Astrocyte (in vitro differentiated cells and primary cell): Measurements from ENCODE around the gene CZIB. TPM values are rescaled to one million over a fixed set of nuclear protein-coding genes. Genes with fewer than 3 reads are reported as not detected.

Experiments used
- DNase-seq: peaks from one replicate; pipeline ENCODE4 v3.0.0-alpha.2; 2010; ENCODE audit warnings: low read depth
- FAIRE-seq: peaks from 2 replicates; lab custom pipeline; 2011; peaks lifted over from hg19 to GRCh38; lab: Jason Lieb, UNC
- H2AFZ ChIP-seq: 2 replicates; pipeline ENCODE4 v1.6.0; 2012; ENCODE audit warnings: low read depth, low read length, inconsistent platforms
- H3K27ac ChIP-seq: 2 replicates; pipeline ENCODE4 v1.5.1; 2011; ENCODE audit warnings: low read depth, low read length, inconsistent platforms
- H3K27me3 ChIP-seq: 2 replicates; pipeline ENCODE4 v1.6.0; 2011; ENCODE audit warnings: low read length, inconsistent platforms; ENCODE audit not compliant: insufficient read depth
- H3K36me3 ChIP-seq: 2 replicates; pipeline ENCODE4 v1.5.1; 2011; ENCODE audit warnings: low read length, inconsistent platforms; ENCODE audit not compliant: insufficient read depth
- H3K4me1 ChIP-seq: 2 replicates; pipeline ENCODE4 v1.5.1; 2011; ENCODE audit warnings: low read length, inconsistent platforms; ENCODE audit not compliant: insufficient read depth
- H3K4me2 ChIP-seq: 2 replicates; pipeline ENCODE4 v1.6.0; 2012; ENCODE audit warnings: low read length, inconsistent platforms
- H3K4me3 ChIP-seq: 2 replicates; pipeline ENCODE4 v1.5.1; 2011; ENCODE audit warnings: low read depth, mild to moderate bottlenecking, low read length, inconsistent platforms; ENCODE audit not compliant: insufficient read depth
- H3K79me2 ChIP-seq: 2 replicates; pipeline ENCODE4 v1.6.0; 2012; ENCODE audit warnings: mild to moderate bottlenecking, low read length, inconsistent platforms; ENCODE audit not compliant: insufficient read depth
- H3K9ac ChIP-seq: 2 replicates; pipeline ENCODE4 v1.6.0; 2012; ENCODE audit warnings: mild to moderate bottlenecking, low read length, inconsistent platforms
- H3K9me3 ChIP-seq: 2 replicates; pipeline ENCODE4 v1.5.1; 2012; ENCODE audit warnings: low read depth, mild to moderate bottlenecking, low read length, inconsistent platforms; ENCODE audit not compliant: insufficient read depth
- H4K20me1 ChIP-seq: 2 replicates; pipeline ENCODE4 v1.6.0; 2012; ENCODE audit warnings: low read length, inconsistent platforms; ENCODE audit not compliant: insufficient read depth
- H3K27ac Mint-ChIP-seq: one replicate; pipeline ENCODE4 v1.8.0; 2021; ENCODE audit warnings: mild to moderate bottlenecking, mixed read lengths; ENCODE audit not compliant: unreplicated experiment
- H3K27me3 Mint-ChIP-seq: one replicate; pipeline ENCODE4 v1.8.0; 2021; ENCODE audit warnings: low read depth, mixed read lengths; ENCODE audit not compliant: unreplicated experiment
- H3K36me3 Mint-ChIP-seq: one replicate; pipeline ENCODE4 v1.8.0; 2021; ENCODE audit warnings: low read depth, mixed read lengths; ENCODE audit not compliant: unreplicated experiment
- H3K4me1 Mint-ChIP-seq: one replicate; pipeline ENCODE4 v1.8.0; 2021; ENCODE audit warnings: low read depth, mixed read lengths; ENCODE audit not compliant: unreplicated experiment
- H3K4me3 Mint-ChIP-seq: one replicate; pipeline ENCODE4 v1.8.0; 2021; ENCODE audit warnings: mild to moderate bottlenecking, moderate library complexity, mixed read lengths; ENCODE audit not compliant: unreplicated experiment
- H3K9me3 Mint-ChIP-seq: one replicate; pipeline ENCODE4 v1.8.0; 2021; ENCODE audit warnings: mild to moderate bottlenecking, mixed read lengths; ENCODE audit not compliant: unreplicated experiment
- EZH2 ChIP-seq: IDR thresholded peaks from 2 replicates; pipeline ENCODE4 v1.6.1; 2012; ENCODE audit warnings: mild to moderate bottlenecking, low read length, inconsistent platforms; ENCODE audit not compliant: insufficient read depth
- total RNA-seq: library from RNA; stranded (reverse); gene quantifications from 2 replicates; pipeline ENCODE4 v1.2.1, GENCODE V29; 2021
- TF ChIP-seq, protein P1 (sequence below): IDR thresholded peaks from 2 replicates; pipeline ENCODE4 v1.5.1; 2011; ENCODE audit warnings: low read depth, mild to moderate bottlenecking, inconsistent platforms, low read length, moderate library complexity; ENCODE audit not compliant: insufficient read depth

The CZIB gene
- total RNA-seq, 1 donor from 2014 or later, result 34.5 TPM

DNA sequence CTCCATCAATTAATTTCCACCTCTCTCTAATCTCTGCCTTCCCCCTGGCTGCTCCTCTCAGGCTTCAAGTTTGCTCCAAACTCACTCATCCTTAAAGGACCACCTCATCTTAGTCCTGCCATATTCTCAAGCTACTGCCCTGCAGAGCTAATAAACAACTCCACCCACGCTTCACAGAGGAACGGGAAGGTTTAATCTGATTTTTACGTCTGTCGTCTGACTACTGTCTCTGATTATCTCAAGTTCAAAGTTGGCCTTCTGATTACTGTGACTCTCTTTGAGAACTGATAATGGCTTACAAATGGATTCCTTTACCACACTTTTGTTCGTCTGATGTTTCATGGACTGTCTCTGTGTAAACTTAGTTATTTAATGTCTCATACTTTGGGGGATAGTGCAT is 31.4 kb downstream of the CZIB start:
- Histone ChIP-seq H3K27ac (no peak overlapping the region), H2AFZ (no peak overlapping the region), H3K4me3 (no peak overlapping the region), H3K27me3 (no peaks in the 10 kb centered on the region), H4K20me1 (no peaks in the 10 kb centered on the region), H3K4me2 (no peak overlapping the region), H3K4me1 (peaks cover 4% of the 10 kb centered on the region), H3K36me3 (no peaks in the 10 kb centered on the region), H3K79me2 (no peaks in the 10 kb centered on the region), H3K9ac (no peak overlapping the region), H3K9me3 (no peaks in the 10 kb centered on the region)
- peaks cover 5% of the 10 kb centered on the region for H3K27me3 Mint-ChIP-seq
- H3K9me3 Mint-ChIP-seq, result no peaks in the 10 kb centered on the region
- H3K4me3 Mint-ChIP-seq, result no peak overlapping the region
- H3K27ac Mint-ChIP-seq, result no peak overlapping the region
- TF ChIP-seq, protein P1, sequence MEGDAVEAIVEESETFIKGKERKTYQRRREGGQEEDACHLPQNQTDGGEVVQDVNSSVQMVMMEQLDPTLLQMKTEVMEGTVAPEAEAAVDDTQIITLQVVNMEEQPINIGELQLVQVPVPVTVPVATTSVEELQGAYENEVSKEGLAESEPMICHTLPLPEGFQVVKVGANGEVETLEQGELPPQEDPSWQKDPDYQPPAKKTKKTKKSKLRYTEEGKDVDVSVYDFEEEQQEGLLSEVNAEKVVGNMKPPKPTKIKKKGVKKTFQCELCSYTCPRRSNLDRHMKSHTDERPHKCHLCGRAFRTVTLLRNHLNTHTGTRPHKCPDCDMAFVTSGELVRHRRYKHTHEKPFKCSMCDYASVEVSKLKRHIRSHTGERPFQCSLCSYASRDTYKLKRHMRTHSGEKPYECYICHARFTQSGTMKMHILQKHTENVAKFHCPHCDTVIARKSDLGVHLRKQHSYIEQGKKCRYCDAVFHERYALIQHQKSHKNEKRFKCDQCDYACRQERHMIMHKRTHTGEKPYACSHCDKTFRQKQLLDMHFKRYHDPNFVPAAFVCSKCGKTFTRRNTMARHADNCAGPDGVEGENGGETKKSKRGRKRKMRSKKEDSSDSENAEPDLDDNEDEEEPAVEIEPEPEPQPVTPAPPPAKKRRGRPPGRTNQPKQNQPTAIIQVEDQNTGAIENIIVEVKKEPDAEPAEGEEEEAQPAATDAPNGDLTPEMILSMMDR, result no peak
- no peak for TF ChIP-seq EZH2
- peaks cover 2% of the 10 kb centered on the region for H3K4me1 Mint-ChIP-seq
- no peak for FAIRE-seq
- no peak for DNase-seq
- no peaks in the 10 kb centered on the region for H3K36me3 Mint-ChIP-seq

DNA sequence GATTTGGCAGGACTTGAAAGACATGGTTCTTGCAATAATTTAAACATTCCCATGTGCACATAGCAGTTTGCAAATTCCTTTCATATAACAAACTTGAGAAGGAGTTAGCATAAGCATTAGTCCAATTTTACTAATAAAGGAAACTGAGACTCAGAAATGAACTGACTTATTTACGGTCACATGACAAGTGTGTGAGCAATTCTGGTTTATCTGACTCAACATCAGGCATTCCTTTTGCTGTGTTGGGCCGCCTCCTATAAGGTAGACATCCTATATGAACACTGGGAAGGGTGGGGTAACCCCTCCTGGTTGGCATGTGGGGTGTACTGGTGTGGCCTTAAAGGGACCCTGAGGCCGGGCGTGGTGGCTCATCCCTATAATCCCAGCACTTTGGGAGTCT is 32.3 kb downstream of the CZIB start:
- TF ChIP-seq, protein P1, result no peak
- no peak for TF ChIP-seq EZH2
- no peak overlapping the region for H2AFZ ChIP-seq
- peak; percentile 13 for FAIRE-seq

DNA sequence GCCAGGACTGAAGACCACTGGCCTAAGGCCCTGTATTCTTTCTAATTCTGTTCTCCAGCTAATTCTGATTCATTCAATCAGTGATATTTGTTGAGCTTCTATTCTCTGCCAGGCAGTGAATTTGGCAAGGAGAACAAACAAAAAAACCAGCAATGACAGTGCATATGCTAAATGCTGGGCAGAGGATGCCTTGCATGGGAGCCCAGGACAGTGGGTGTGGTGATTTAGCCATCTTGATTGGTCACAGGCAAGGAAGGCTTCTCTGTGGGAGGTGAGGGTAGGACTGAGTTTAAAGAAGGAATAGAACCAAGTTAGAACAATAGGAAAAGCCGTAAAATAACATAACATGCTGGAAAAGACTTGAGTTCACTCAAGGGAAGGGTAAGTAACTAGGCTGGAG is 33.0 kb downstream of the CZIB start:
- peaks cover 2% of the 10 kb centered on the region for H3K4me1 Mint-ChIP-seq
- TF ChIP-seq EZH2, result no peak
- TF ChIP-seq, protein P1, result no peak

More for the DNA sequence above, 32.3 kb downstream of the CZIB start:
- no peak overlapping the region for H3K4me2 ChIP-seq
- H3K27me3 Mint-ChIP-seq, result peaks cover 5% of the 10 kb centered on the region
- no peak overlapping the region for H3K4me3 Mint-ChIP-seq
- H3K4me3 ChIP-seq, result no peak overlapping the region
- peaks cover 2% of the 10 kb centered on the region for H3K4me1 Mint-ChIP-seq
- peak; percentile 26 for DNase-seq
- H3K79me2 ChIP-seq, result no peaks in the 10 kb centered on the region
- no peak overlapping the region for H3K27ac ChIP-seq
- H3K36me3 ChIP-seq, result no peaks in the 10 kb centered on the region
- H3K4me1 ChIP-seq, result peaks cover 4% of the 10 kb centered on the region
- no peaks in the 10 kb centered on the region for H3K27me3 ChIP-seq
- no peaks in the 10 kb centered on the region for H3K9me3 Mint-ChIP-seq
- no peaks in the 10 kb centered on the region for H4K20me1 ChIP-seq
- no peak overlapping the region for H3K27ac Mint-ChIP-seq
- H3K9me3 ChIP-seq, result no peaks in the 10 kb centered on the region
- H3K36me3 Mint-ChIP-seq, result no peaks in the 10 kb centered on the region
- no peak overlapping the region for H3K9ac ChIP-seq

More for the DNA sequence above, 33.0 kb downstream of the CZIB start:
- no peak overlapping the region for H3K9ac ChIP-seq
- Mint-ChIP-seq H3K27me3 (peaks cover 5% of the 10 kb centered on the region), H3K27ac (no peak overlapping the region), H3K36me3 (no peaks in the 10 kb centered on the region), H3K9me3 (no peaks in the 10 kb centered on the region), H3K4me3 (no peak overlapping the region)
- no peaks in the 10 kb centered on the region for H3K36me3 ChIP-seq
- H4K20me1 ChIP-seq, result no peaks in the 10 kb centered on the region
- H3K27me3 ChIP-seq, result no peaks in the 10 kb centered on the region
- H2AFZ ChIP-seq, result no peak overlapping the region
- FAIRE-seq (no peak), DNase-seq (no peak)
- H3K4me3 ChIP-seq, result no peak overlapping the region
- H3K4me2 ChIP-seq, result no peak overlapping the region
- no peaks in the 10 kb centered on the region for H3K9me3 ChIP-seq
- no peak overlapping the region for H3K27ac ChIP-seq
- peaks cover 5% of the 10 kb centered on the region for H3K4me1 ChIP-seq
- no peaks in the 10 kb centered on the region for H3K79me2 ChIP-seq
